GM10266 (cell line): ENCODE results near the gene DVL1.

Experiments used
- DNase-seq: peaks from one replicate; pipeline ENCODE4 v3.0.0; 2012; ENCODE audit errors: extremely low spot score
- TF ChIP-seq, protein P1 (sequence below): IDR thresholded peaks from 2 replicates; pipeline ENCODE4 v1.5.1; 2012; ENCODE audit warnings: mild to moderate bottlenecking, low read depth; ENCODE audit not compliant: control insufficient read depth, insufficient read depth; ENCODE audit errors: missing control alignments

Gene DVL1

DNA sequence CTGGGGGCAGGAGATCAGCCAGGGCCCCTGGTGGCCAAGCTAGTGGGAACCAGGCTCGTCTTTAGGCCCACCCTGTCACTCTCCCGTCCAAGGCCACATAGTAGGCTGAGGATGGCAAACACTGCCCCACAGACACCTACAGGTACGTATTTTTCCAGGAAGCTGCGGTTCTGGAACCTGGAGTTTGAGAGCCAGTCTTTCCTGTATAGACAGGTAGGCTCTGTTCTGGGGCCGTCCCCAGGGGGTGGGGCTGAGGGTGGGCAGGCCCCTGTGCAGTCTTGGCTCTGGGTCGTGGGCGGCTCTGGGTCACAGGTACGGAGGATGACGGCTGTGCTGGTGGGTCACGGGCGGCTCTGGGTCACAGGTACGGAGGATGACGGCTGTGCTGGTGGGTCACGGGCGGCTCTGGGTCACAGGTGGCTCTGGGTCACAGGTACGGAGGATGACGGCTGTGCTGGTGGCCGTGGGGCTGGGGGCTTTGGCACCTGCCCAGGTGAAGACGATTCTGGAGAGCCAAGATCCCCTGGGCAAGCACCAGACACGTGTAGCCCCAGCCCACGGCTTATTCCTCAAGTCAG is 38.7 kb downstream of the DVL1 start:
- TF ChIP-seq, protein P1, sequence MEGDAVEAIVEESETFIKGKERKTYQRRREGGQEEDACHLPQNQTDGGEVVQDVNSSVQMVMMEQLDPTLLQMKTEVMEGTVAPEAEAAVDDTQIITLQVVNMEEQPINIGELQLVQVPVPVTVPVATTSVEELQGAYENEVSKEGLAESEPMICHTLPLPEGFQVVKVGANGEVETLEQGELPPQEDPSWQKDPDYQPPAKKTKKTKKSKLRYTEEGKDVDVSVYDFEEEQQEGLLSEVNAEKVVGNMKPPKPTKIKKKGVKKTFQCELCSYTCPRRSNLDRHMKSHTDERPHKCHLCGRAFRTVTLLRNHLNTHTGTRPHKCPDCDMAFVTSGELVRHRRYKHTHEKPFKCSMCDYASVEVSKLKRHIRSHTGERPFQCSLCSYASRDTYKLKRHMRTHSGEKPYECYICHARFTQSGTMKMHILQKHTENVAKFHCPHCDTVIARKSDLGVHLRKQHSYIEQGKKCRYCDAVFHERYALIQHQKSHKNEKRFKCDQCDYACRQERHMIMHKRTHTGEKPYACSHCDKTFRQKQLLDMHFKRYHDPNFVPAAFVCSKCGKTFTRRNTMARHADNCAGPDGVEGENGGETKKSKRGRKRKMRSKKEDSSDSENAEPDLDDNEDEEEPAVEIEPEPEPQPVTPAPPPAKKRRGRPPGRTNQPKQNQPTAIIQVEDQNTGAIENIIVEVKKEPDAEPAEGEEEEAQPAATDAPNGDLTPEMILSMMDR = no peak
- no peak for DNase-seq

- DNase-seq = no peak
- TF ChIP-seq, protein P1 = no peak
Observed at GRCh38 chr1:1310109-1310385, 39.2 kb downstream of the DVL1 start.

DNA sequence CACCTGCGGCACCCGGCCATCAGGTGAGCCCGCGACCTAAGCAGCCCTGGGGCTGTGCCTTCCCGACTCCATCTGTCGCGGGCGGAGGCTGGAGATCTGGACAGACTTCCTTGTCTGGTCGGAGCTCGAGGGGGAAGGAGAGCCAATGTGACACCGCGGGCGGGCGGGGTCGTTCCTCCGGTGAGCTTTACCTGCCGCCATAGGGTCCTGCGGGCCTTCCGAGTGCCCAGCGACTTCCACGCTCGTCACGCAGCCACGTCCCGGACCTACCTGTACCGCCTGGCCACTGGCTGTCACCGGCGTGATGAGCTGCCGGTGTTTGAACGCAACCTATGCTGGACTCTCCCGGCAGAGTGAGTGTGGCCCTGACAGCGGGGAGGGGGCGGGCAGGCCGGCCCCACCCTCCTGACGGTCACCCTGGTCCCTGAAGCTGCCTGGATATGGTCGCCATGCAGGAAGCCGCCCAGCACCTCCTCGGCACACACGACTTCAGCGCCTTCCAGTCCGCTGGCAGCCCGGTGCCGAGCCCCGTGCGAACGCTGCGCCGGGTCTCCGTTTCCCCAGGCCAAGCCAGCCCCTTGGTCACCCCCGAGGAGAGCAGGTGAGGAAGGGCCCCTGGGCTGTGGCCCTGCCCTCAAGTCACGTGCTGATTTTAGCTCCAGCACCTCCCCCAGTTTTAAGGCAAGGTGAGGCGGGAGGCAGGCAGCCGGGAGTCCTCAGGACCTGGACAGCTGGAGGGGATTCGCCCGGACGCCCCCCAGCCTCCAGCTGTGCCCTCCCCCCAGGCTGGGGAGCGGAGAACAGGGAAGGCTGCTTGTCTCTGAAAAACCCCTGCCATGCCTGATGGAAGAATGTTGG is 39.7 kb downstream of the DVL1 start:
- DNase-seq = no peak
- TF ChIP-seq, protein P1 = no peak

DNA sequence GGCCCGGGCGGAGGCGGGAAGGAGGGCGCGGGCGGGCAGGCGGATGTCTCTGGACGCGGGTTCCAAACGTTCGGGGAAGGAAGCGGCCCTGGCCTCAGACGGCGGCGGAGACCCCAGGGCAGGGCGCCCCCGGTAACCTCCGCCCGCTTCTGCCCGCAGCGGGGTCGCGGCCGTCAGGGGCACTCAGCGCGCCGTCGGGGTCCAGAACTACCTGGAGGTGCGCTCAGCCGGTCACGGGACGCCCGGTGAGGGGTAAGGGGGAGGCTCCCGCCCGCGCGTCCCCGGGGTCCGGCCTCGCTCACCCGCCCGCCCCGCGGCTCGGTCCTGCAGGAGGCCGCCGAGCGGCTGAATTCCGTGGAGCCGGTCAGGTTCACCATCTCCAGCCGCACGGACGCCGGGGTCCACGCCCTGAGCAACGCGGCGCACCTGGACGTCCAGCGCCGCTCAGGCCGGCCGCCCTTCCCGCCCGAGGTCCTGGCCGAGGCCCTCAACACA is 40.4 kb downstream of the DVL1 start:
- DNase-seq = no peak
- TF ChIP-seq, protein P1 = no peak

DNA sequence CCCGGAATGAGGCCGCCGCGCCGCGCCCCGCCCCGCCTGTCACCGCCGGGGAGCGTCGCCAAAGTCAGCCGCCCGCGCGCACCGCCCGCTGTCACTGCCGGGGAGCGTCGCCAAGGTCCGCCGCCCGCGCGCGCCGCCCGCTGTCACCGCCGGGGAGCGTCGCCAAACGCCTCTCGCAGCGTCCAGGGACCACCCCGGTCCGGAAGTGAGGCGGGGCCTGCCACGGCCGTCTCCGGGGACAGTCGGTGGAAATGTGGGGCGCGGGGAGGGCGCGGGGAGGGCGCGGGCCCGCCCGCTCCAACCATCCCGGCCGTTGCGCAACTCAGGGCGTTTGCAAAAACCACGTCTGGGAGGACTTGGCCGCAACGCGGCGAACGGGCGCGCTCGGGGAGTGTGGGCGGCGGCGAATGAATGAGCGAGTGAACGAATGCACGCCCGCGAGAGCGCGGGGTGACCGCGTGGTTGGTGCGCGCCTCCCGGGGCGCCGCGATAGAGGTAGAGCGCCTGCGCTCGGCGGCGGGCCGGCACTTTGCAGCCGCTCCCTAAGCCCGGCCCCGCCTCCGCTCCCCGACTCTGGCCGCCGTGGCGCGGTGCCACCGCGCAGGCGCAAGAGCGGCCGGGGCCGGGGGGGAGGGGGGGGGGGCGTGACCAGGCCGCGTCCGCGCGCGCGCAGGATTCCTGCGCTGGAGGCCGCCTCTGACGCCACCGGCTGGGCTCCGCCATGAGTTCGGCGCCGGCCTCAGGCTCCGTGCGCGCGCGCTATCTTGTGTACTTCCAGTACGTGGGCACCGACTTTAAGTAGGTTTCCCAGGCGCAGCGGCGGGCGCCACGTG is 41.1 kb downstream of the DVL1 start, which contains the start of the genes ACAP3 and PUSL1:
Gene ACAP3, minus strand, starts transcription at position 8 of the 833 bp plus-strand sequence. CDS start 115 bp downstream, outside the sequence.
Gene PUSL1, plus strand, starts transcription at position 675 of the 833 bp plus-strand sequence. Its CDS starts 47 bp downstream, at position 722.
- DNase-seq = peak; percentile 100
- TF ChIP-seq, protein P1 = peak; percentile 16

- TF ChIP-seq, protein P1 = no peak
- DNase-seq = no peak
Observed at GRCh38 chr1:1307261-1307922, 41.8 kb downstream of the DVL1 start.
